ENCODE data around the gene RBM24.

- no peak for TF ChIP-seq CTCF (tag by site-specific recombination; IDR thresholded peaks at IDR 0.05)
- TF ChIP-seq ZNF37A (tag by site-specific recombination; IDR thresholded peaks at IDR 0.05), result no peak
- TF ChIP-seq ZNF416 (tag by site-specific recombination; IDR thresholded peaks at IDR 0.05), result no peak
- TF ChIP-seq ZNF18 (tag by site-specific recombination; IDR thresholded peaks at IDR 0.05), result no peak
- no peak for TF ChIP-seq ZNF114 (tag by site-specific recombination; IDR thresholded peaks at IDR 0.05)
- no peak for TF ChIP-seq ZNF521 (tag by site-specific recombination; IDR thresholded peaks at IDR 0.05)
- TF ChIP-seq ZNF239 (tag by site-specific recombination; IDR thresholded peaks at IDR 0.05), result no peak
- TF ChIP-seq GLI4 (tag by site-specific recombination; IDR thresholded peaks at IDR 0.05), result no peak
- no peak for TF ChIP-seq PRDM10 (tag by site-specific recombination; IDR thresholded peaks at IDR 0.05)
- no peak for TF ChIP-seq ZNF274 (IDR thresholded peaks at IDR 0.05; ENCODE audit: low read length)
- TF ChIP-seq ZNF274 (tag by site-specific recombination; IDR thresholded peaks at IDR 0.05; ENCODE audit: borderline replicate concordance), result no peak
- no peak for TF ChIP-seq ZNF670 (tag by site-specific recombination; IDR thresholded peaks at IDR 0.05; ENCODE audit: low read depth)
- no peak for TF ChIP-seq ZNF341 (tag by site-specific recombination; IDR thresholded peaks at IDR 0.05; ENCODE audit: low read depth)
- no peak for TF ChIP-seq BCL11A (tag by site-specific recombination; IDR thresholded peaks at IDR 0.05; ENCODE audit: low read depth)
These were observed 34.1 kb downstream of the RBM24 start for GRCh38 chr6:17315262-17315661.

All from HEK293 (cell line).